Measurements from ENCODE around the gene XRCC2. TPM values are rescaled to one million over a fixed set of nuclear protein-coding genes. Genes with fewer than 3 reads are reported as not detected.

Gene XRCC2
- total and polyA plus RNA-seq, 2 experiments from 2014 or later: 18.9 to 33.2 TPM

- TF ChIP-seq CTCF (conservative IDR thresholded peaks at IDR 0.05; ENCODE audit: low read depth in 2 of 2) (no peak), CREB1 (CRISPR knock-in tag; IDR thresholded peaks at IDR 0.05; ENCODE audit: low read depth) (no peak)
Measured at GRCh38 chr7:152636441-152636840, 39.5 kb downstream of the XRCC2 start (continued).

GRCh38 chr7:152633504-152633903, 42.4 kb downstream of the XRCC2 start:
- no peak overlapping the region for H3K4me3 Mint-ChIP-seq
- H3K79me2 ChIP-seq (replicated peaks; ENCODE audit: insufficient read depth): no peaks in the 10 kb centered on the region
- H3K27ac Mint-ChIP-seq: no peak overlapping the region
- DNase-seq (ENCODE audit: low spot score): no peak
- H3K4me2 ChIP-seq: no peak overlapping the region
- no peaks in the 10 kb centered on the region for H3K9me2 ChIP-seq (ENCODE audit: insufficient read depth)
- ATAC-seq: no peak
- peaks cover 2% of the 10 kb centered on the region for H3K27me3 Mint-ChIP-seq (ENCODE audit: insufficient read depth, low read depth, poor library complexity)
- H3K9me3 Mint-ChIP-seq: no peaks in the 10 kb centered on the region
- H2AFZ ChIP-seq: no peak overlapping the region
- no peaks in the 10 kb centered on the region for H4K20me1 ChIP-seq (replicated peaks; ENCODE audit: insufficient read depth)
- H3F3A ChIP-seq (replicated peaks; ENCODE audit: low read depth): no peaks in the 10 kb centered on the region
- H3K36me3 Mint-ChIP-seq (ENCODE audit: low read depth): no peaks in the 10 kb centered on the region
- no peaks in the 10 kb centered on the region for H3K27me3 ChIP-seq (ENCODE audit: insufficient read depth)
- H3K27ac ChIP-seq (ENCODE audit: low read depth): no peak overlapping the region
- no peaks in the 10 kb centered on the region for H3K4me1 ChIP-seq (ENCODE audit: insufficient read depth)
- no peak for TF ChIP-seq ZNF331 (CRISPR knock-in tag; IDR thresholded peaks at IDR 0.05; ENCODE audit: low read depth)
- TF ChIP-seq ZNF114 (CRISPR knock-in tag; IDR thresholded peaks at IDR 0.05): no peak
- TF ChIP-seq EZH2 (IDR thresholded peaks at IDR 0.05; ENCODE audit: low read depth, unreplicated experiment): no peak
- TF ChIP-seq CTCF (conservative IDR thresholded peaks at IDR 0.05; ENCODE audit: low read depth in 2 of 2): no peak
- no peak for TF ChIP-seq CREB1 (CRISPR knock-in tag; IDR thresholded peaks at IDR 0.05; ENCODE audit: low read depth)
- no peak for TF ChIP-seq POLR2AphosphoS5 (IDR thresholded peaks at IDR 0.05; ENCODE audit: low read depth)
- no peaks in the 10 kb centered on the region for H3K36me3 ChIP-seq (ENCODE audit: insufficient read depth)
- H3K4me3 ChIP-seq: no peak overlapping the region
- H3K4me1 Mint-ChIP-seq: no peaks in the 10 kb centered on the region

- H3K27ac Mint-ChIP-seq: no peak overlapping the region
- H3K4me2 ChIP-seq: no peak overlapping the region
- no peaks in the 10 kb centered on the region for H3K36me3 ChIP-seq (ENCODE audit: insufficient read depth)
- no peak overlapping the region for H2AFZ ChIP-seq
- no peaks in the 10 kb centered on the region for H3K79me2 ChIP-seq (replicated peaks; ENCODE audit: insufficient read depth)
- H3K27ac ChIP-seq (ENCODE audit: low read depth): no peak overlapping the region
- H3K4me3 ChIP-seq: no peak overlapping the region
- H3K4me1 Mint-ChIP-seq: no peaks in the 10 kb centered on the region
- no peaks in the 10 kb centered on the region for H3K9me3 Mint-ChIP-seq
- H3K27me3 Mint-ChIP-seq (ENCODE audit: insufficient read depth, low read depth, poor library complexity): peaks cover under 1% of the 10 kb centered on the region
- no peak overlapping the region for H3K4me3 Mint-ChIP-seq
- H3K4me1 ChIP-seq (ENCODE audit: insufficient read depth): no peaks in the 10 kb centered on the region
- H3K36me3 Mint-ChIP-seq (ENCODE audit: low read depth): no peaks in the 10 kb centered on the region
- DNase-seq (ENCODE audit: low spot score) (no peak), ATAC-seq (no peak)
- no peaks in the 10 kb centered on the region for H3K9me2 ChIP-seq (ENCODE audit: insufficient read depth)
- no peaks in the 10 kb centered on the region for H4K20me1 ChIP-seq (replicated peaks; ENCODE audit: insufficient read depth)
- H3K27me3 ChIP-seq (ENCODE audit: insufficient read depth): no peaks in the 10 kb centered on the region
- H3F3A ChIP-seq (replicated peaks; ENCODE audit: low read depth): no peaks in the 10 kb centered on the region
- TF ChIP-seq ZNF114 (CRISPR knock-in tag; IDR thresholded peaks at IDR 0.05) (no peak), JUNB (IDR thresholded peaks at IDR 0.05; ENCODE audit: unreplicated experiment) (no peak), ZNF331 (CRISPR knock-in tag; IDR thresholded peaks at IDR 0.05; ENCODE audit: low read depth) (no peak), ETS1 (IDR thresholded peaks at IDR 0.05) (no peak), NANOG (IDR thresholded peaks at IDR 0.05; ENCODE audit: borderline replicate concordance) (no peak), EZH2phosphoT487 (IDR thresholded peaks at IDR 0.05; ENCODE audit: unreplicated experiment) (no peak), STAT1 (IDR thresholded peaks at IDR 0.05; ENCODE audit: unreplicated experiment) (no peak), EZH2 (IDR thresholded peaks at IDR 0.05; ENCODE audit: low read depth, unreplicated experiment) (no peak), REST (IDR thresholded peaks at IDR 0.05; ENCODE audit: unreplicated experiment) (no peak), CTCF (conservative IDR thresholded peaks at IDR 0.05; ENCODE audit: low read depth in 2 of 2) (no peak)
Measured at GRCh38 chr7:152633072-152633471, 42.9 kb downstream of the XRCC2 start.

Data from GM23338 (cell line).